HL-60 (cell line): ENCODE measurements around the gene RXRG.

Experiments
- CTCF ChIP-seq: IDR thresholded peaks from one replicate; pipeline ENCODE4 v1.5.1; 2011; ENCODE audit warnings: low read length, control low read depth, inconsistent platforms; ENCODE audit not compliant: insufficient read depth
- GABPA ChIP-seq: IDR thresholded peaks from 2 replicates; pipeline ENCODE4 v1.6.1; 2012; ENCODE audit warnings: low read depth
- POLR2AphosphoS5 ChIP-seq: IDR thresholded peaks from 2 replicates; pipeline ENCODE4 v1.6.1; 2012; ENCODE audit warnings: low read depth

- TF ChIP-seq CTCF, result no peak
- no peak for TF ChIP-seq GABPA
- no peak for TF ChIP-seq POLR2AphosphoS5
Observed at GRCh38 chr1:165415068-165415467, 29.9 kb downstream of the RXRG start.
